Measurements from ENCODE around the gene RAB20.
"Not testable (repeated sequence)": the region's sequence is repeated elsewhere in the genome, so short reads cannot be mapped to it uniquely, and the experiment has no call there.

RAB20 gene

GRCh38 chr13:110509971-110510786, 51.3 kb downstream of the RAB20 start:
- peak; percentile 33 for DNase-seq (ENCODE audit: low spot score)

GRCh38 chr13:110509478-110509926, 52.0 kb downstream of the RAB20 start:
- DNase-seq (ENCODE audit: low spot score): no peak

GRCh38 chr13:110507678-110508381, 53.7 kb downstream of the RAB20 start:
- DNase-seq (ENCODE audit: low spot score): no peak

- DNase-seq (ENCODE audit: low spot score): no peak
These were observed 54.5 kb downstream of the RAB20 start for GRCh38 chr13:110506859-110507566.

GRCh38 chr13:110506396-110506795, 55.1 kb downstream of the RAB20 start:
- DNase-seq (ENCODE audit: low spot score): no peak

GRCh38 chr13:110505594-110505993, 55.9 kb downstream of the RAB20 start:
- DNase-seq (ENCODE audit: low spot score): no peak

GRCh38 chr13:110503979-110504499, 57.5 kb downstream of the RAB20 start:
- no peak for DNase-seq (ENCODE audit: low spot score)

GRCh38 chr13:110503037-110503901, 58.3 kb downstream of the RAB20 start:
- DNase-seq (ENCODE audit: low spot score): no peak

- DNase-seq (ENCODE audit: low spot score): no peak
These were observed 60.3 kb downstream of the RAB20 start for GRCh38 chr13:110501188-110501587.

GRCh38 chr13:110500341-110500740, 61.2 kb downstream of the RAB20 start:
- DNase-seq (ENCODE audit: low spot score): no peak

- DNase-seq (ENCODE audit: low spot score): peak; percentile 71
These were observed 61.8 kb downstream of the RAB20 start for GRCh38 chr13:110499621-110500281.

GRCh38 chr13:110498765-110499164, 62.8 kb downstream of the RAB20 start:
- no peak for DNase-seq (ENCODE audit: low spot score)

- DNase-seq (ENCODE audit: low spot score): no peak
These were observed 63.2 kb downstream of the RAB20 start for GRCh38 chr13:110498327-110498726.

- DNase-seq (ENCODE audit: low spot score): not testable (repeated sequence)
These were observed 63.6 kb downstream of the RAB20 start for GRCh38 chr13:110497896-110498295.

GRCh38 chr13:110497003-110497402, 64.5 kb downstream of the RAB20 start:
- DNase-seq (ENCODE audit: low spot score): no peak

GRCh38 chr13:110496281-110496680, 65.2 kb downstream of the RAB20 start:
- no peak for DNase-seq (ENCODE audit: low spot score)

- DNase-seq (ENCODE audit: low spot score): no peak
These were observed 65.6 kb downstream of the RAB20 start for GRCh38 chr13:110495881-110496280.

GRCh38 chr13:110495376-110495775, 66.1 kb downstream of the RAB20 start:
- DNase-seq (ENCODE audit: low spot score): no peak

GRCh38 chr13:110493613-110494012, 67.9 kb downstream of the RAB20 start:
- DNase-seq (ENCODE audit: low spot score): no peak

GRCh38 chr13:110492679-110493593, 68.6 kb downstream of the RAB20 start:
- DNase-seq (ENCODE audit: low spot score): no peak

Data from GM03348 (cell line).